ENCODE results near the gene AFF3. TPM values are rescaled to one million over a fixed set of nuclear protein-coding genes. Genes with fewer than 3 reads are reported as not detected.

Gene AFF3
- total and polyA plus RNA-seq, 10 donors: 6.0 to 92.2 (median 64.0) TPM

DNA sequence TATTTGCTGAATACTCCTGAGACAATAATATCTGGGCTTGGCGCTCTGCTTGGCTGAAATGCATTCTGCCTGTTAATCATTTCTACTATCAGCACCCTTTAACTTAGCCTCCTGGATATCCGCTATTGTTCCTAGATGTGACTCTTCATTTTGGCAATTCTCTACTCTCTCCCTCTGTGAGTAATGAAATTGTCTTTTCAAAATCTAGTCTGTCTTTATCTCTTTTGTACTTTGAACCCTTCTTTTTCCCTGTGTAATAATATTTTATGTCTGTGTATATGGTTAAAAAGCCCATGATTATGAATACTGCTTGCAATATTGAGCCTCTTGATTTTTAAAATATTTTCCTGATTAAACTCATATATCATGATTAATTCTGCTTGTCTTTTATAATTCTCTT is 646.4 kb downstream of the AFF3 start:
- intact Hi-C loops (cut with DNase I; ENCODE audit: low total_unique reads): no loop called here
- H3K4me3 ChIP-seq: no peak overlapping the region
- no peaks in the 10 kb centered on the region for H3K9me3 ChIP-seq
- H3K27ac ChIP-seq: no peak overlapping the region
- TF ChIP-seq, protein P1, sequence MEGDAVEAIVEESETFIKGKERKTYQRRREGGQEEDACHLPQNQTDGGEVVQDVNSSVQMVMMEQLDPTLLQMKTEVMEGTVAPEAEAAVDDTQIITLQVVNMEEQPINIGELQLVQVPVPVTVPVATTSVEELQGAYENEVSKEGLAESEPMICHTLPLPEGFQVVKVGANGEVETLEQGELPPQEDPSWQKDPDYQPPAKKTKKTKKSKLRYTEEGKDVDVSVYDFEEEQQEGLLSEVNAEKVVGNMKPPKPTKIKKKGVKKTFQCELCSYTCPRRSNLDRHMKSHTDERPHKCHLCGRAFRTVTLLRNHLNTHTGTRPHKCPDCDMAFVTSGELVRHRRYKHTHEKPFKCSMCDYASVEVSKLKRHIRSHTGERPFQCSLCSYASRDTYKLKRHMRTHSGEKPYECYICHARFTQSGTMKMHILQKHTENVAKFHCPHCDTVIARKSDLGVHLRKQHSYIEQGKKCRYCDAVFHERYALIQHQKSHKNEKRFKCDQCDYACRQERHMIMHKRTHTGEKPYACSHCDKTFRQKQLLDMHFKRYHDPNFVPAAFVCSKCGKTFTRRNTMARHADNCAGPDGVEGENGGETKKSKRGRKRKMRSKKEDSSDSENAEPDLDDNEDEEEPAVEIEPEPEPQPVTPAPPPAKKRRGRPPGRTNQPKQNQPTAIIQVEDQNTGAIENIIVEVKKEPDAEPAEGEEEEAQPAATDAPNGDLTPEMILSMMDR (IDR thresholded peaks at IDR 0.05 in 8 of 11, conservative IDR thresholded peaks at IDR 0.05 in 3 of 11): no peak
- TF ChIP-seq POLR2AphosphoS5 (IDR thresholded peaks at IDR 0.05): no peak
- no peak for TF ChIP-seq POLR2A (IDR thresholded peaks at IDR 0.05)
- H3K36me3 ChIP-seq: no peaks in the 10 kb centered on the region
- 91 to 96% (median 92%) methylated on average over 2 of the region's 2 CpGs for WGBS, 5 donors
- H3K27me3 ChIP-seq (replicated peaks in 1 of 7): peaks cover 0 to 15% (median 4%) of the 10 kb centered on the region in 7 donors
- DNase-seq: no peak
- peaks cover 0 to 5% (median 2%) of the 10 kb centered on the region in 6 donors for H3K4me1 ChIP-seq

Other genes starting within 250 kb of the AFF3 start
- 1 to 10 TPM; 1.1 to 4.9 (median 2.3) TPM for gene LONRF2, start 179.9 kb upstream of the AFF3 start, total RNA-seq
- under 1 TPM; 0.11 to 0.26 (median 0.17) TPM for gene LONRF2, start 179.9 kb upstream of the AFF3 start, polyA plus RNA-seq

Data from spleen (tissue), 11 donors.